NCI-H1694 treated with DMSO at 0.1 percent for 48 hours (cell line): ENCODE data around the gene RABL6.
"Not testable (repeated sequence)": the region's sequence is repeated elsewhere in the genome, so short reads cannot be mapped to it uniquely, and the experiment has no call there.

Experiments
- DNase-seq: peaks from one replicate; lab custom pipeline; 2025; lab: John Stamatoyannopoulos, UW

Gene RABL6

DNA sequence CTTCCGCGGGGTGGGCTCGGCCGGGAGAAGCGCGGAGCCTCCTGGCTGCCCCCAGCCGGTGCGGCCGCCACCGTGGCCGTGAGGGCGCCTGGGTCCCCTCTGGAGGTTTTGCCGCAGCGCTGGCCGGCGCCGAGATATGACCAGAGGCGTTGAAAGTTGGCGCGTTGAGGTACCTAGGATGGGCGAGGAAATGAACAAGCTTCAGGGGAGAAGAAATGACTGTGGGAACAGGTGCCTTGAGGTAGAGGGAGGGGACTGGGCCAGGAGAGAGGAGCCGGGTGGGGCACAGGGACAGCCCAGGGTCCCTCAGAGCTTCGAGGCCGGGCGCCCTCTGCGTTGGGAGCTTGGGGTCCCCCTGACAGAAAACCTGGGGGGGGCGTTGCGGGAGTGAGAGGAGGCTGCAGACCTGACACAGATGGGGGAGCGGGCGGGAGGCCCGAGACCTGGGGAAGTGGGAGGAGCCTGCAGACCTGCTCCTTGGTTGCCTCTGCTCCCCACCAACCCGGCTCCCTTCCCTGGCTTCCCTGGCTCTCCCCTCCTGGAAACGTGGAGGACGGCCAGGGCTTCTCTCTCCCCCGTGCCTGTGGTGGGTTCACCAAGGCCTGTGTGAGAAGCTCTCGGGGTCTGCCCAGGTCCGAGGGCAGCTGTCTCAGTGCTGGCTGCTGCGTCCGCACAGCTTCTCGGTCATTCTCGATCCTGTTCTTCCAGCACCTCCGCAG, 14.2 kb downstream of the RABL6 start:
- no peak for DNase-seq

DNA sequence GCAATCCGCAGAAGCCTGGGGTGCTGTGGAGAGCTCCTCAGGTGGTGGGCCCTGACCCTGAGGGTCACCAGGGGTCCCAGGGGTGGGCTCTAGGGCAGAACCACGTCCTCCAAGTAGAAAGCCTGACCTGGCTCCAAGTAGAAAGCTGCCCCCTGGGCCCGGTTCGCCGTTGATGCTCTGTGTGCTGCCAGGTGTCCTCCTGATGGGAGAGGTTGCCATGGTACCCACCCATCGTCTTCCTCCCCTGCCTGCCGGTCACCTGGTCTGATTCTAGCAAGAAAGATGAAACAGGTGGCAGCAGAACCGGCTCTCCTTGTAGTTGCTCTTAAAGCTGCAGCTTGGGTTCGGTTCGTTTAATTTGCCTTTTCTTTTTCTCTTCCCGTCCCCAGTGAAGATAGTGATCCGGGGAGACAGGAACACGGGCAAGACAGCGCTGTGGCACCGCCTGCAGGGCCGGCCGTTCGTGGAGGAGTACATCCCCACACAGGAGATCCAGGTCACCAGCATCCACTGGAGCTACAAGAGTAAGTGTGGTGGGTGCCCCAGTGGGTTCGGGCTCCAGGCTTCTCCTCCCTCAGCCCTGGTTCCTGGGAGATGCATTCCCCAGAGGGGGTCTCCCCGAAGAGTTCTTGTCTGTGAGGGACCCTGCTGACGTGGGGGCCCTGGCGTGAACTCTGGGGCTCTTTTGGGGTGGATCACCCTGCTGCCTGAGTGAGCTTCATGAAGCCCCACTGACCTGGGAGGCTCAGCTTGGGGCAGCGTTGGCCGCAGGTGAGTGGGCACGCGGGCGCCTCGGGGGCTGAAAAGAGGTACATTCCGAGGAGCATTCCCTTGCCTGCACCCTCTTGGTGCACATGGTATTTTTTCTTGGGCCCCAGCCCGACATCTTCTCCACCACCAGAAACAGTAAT, 15.6 kb downstream of the RABL6 start:
- DNase-seq, result no peak

DNA sequence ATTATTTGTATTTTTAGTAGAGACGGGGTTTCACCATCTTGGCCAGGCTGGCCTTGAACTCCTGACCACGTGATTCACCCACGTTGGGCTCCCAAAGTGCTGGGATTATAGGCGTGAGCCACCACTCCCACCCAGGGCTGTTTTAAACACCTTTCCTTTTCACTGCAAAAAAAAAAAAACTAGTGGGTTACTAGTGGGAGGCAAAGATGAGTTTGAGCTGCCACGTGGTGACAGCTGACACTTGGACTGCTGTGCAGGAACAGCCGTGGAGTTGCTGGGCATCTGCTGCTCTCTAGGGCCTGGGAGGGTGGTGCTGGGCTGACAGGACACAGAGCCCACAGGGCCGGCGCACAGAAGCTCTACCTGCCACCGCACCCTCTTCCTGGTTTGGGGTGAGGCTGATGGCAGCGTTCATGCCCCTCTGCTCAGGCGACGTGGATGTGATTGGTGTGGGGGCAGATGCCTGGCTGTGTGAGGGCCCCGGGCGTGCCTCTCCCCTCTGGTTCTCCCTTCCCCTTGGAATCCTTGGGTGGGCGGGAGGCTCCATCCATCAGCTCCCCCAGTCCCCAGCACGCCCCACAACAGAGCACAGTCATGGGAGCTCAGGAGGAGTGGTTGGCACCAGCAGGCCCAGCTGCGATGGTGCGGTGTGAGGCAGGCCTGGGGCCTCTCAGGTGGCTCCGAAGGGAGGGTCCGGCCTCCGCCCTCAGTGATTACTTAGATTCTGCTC, 16.9 kb downstream of the RABL6 start:
- no peak for DNase-seq

DNA sequence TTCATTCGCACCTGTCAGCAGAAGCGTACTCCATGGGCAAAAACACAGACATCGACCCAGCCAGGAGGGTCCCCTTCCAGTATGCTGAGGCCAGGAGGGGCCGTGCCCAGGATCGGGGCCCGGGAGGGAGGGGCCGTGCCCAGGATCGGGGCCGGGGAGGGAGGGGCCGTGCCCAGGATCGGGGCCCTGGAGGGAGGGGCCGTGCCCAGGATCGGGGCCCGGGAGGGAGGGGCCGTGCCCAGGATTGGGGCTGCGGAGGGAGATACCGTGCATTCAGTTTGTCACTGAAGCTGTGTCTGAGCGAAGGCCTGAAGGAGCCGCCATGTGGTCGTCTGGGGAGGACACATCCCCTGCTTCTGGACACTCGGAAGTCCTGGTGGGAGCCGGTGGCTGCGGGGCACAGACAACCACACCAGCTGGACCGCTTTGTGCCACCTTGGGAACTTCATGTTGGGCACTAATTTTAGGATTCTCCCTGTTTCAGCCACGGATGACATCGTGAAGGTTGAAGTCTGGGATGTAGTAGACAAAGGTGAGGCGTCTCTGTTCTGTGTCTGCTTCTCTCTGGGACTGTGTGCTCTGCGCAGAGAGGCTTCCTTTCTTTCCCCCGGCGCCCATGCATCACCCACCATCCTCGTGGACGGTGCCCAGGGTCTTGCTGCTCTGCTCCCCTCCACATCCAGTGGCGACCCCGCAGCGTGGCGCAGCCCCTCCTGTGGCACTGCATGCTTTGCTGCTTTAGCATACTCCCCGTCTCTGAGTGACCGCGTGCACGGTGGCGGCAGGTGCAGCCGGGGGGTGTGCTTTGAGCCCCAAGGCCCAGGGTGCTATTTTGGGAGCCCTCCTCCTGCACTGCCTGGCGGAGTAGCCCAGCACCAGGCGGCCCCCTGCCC, 17.8 kb downstream of the RABL6 start:
- no peak for DNase-seq

DNA sequence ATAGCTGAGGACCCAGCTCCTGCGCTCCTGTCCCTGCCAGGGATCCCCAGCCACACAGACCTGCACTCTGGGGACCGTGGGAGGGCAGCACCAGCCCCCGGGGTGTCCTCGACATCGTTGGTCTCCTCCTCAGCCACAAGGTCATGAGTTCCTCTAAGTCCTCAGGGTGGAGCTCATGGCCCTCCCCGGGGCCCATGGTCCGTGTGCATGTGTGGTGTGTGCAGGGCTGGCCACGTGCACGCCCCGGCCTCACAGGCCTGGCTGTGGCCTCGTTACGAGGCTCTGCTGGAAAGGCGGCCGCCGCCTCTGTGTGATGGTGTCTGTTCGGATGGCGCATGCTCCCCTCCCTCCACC, 18.4 kb downstream of the RABL6 start:
- no peak for DNase-seq

DNA sequence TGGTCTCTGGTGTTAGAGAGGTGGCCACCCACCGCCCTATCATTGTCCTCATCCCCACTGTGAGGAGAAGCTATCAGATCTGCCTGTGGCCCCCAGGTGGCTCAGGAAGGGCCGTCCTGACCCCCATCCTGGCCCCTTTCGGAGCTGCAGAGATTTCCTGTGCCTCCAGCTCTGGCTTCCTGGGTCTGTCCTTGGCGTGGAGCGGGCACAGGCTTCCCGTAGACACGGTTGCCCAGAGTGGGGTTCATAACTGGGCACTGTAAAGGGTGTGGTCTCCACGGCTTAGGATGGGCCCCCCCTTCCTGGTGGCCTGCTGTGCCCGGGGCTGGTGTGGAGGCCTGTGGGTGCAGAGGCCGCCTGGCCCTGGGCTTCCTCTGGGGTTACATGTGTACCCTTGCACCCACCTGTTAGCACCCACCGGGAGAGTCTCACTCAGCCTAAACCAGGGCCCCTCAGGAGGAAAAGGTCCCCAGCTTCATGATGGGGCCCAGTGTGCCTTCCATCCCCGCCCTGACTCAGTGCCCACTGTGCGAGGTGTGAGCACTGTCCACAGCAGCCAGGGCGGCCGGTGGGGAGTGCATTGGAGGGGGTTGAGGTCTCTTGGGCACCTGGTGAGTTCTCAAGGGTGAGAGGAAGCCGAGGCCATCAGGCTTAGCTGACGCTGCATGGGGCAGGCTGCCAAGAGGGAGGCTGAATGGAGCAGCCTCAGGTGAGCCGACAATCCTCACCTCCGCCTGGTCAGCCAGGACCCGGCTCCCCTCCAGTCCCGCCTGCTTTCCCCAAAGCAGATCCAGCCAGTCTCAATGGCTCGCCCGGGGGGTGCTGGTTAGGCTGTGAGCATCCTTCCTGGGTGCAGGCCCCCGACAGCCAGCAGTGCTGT, 19.2 kb downstream of the RABL6 start:
- no peak for DNase-seq

DNA sequence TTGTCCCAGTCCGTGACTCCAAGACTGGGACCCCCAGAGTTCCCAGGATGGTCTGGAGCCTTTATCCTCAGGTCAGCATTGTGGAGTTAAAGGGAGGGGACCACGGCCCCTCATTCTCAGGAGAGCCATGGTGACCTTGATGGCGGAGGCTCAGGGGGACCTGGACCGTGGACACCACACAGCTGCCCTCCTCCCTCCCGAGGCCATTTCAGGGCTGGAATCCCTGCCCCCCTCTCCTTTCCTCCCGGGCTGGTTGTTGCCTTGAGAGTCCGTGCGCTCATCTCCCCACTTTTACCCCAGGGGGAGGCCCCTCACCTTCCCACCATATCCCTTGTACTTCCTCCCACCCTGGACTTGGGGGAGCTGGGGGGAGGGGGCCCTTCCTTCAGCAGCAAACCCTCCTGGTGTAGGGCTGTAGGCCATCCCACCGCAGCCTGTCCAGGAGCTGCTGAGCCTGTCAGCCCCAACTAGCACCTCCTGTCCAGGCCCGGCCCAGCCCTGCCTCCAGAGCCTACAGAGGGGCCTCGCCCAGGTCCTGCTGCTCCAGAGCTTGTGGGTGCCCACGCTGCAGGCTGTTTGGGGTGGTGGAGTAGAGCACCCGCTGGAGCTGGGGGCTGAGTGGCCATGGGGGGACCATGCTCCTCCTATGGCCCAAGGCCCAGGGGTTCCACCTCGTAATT, 20.2 kb downstream of the RABL6 start:
- DNase-seq, result no peak

DNA sequence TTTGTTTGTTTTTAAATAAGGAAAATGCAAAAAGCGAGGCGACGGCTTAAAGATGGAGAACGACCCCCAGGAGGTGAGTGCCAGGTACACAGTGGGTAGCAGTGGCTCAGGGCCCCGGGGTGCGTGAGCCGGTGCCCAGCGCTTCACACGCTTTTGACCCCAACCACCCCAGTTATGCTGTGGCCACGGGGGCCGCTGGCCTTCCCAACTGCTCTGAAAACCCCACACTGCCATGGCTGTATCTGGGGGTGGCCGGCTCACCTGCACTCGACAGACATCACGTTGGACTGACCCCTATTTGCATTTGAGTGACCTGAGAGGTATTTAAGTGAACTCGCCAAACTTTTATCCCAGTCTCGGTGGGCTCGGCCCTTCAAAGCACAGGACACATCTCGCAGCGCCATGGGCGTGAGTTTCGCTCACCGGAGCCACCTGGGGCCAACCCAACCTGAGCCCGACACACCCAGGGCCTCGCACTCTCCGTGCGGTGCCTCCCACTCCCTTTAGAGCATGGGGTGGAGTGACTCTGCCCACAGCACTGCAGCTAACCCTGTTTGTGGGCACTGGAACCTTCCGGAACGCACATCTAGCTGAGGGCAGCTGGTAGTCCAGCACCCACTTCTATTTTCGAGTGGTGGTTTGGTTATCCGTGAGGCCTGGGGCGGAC, 20.9 kb downstream of the RABL6 start:
- DNase-seq, result no peak

DNA sequence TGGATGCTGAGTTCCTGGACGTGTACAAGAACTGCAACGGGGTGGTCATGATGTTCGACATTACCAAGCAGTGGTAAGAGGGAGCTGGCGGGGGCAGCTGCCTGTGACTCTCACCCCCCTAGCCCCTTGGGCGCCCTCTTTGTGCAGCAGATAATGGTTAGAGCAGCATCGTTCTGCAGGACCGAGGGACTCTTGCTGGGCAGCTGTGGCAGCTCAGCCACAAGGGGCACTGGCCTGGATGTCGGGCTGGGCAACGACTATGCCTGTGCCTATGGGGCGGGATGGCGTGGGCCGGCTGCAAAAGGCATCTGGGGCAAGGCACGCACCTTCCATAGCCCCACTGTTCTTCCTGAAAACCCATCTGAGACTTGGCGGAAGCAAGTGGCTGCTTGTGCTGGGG, 21.7 kb downstream of the RABL6 start:
- no peak for DNase-seq

DNA sequence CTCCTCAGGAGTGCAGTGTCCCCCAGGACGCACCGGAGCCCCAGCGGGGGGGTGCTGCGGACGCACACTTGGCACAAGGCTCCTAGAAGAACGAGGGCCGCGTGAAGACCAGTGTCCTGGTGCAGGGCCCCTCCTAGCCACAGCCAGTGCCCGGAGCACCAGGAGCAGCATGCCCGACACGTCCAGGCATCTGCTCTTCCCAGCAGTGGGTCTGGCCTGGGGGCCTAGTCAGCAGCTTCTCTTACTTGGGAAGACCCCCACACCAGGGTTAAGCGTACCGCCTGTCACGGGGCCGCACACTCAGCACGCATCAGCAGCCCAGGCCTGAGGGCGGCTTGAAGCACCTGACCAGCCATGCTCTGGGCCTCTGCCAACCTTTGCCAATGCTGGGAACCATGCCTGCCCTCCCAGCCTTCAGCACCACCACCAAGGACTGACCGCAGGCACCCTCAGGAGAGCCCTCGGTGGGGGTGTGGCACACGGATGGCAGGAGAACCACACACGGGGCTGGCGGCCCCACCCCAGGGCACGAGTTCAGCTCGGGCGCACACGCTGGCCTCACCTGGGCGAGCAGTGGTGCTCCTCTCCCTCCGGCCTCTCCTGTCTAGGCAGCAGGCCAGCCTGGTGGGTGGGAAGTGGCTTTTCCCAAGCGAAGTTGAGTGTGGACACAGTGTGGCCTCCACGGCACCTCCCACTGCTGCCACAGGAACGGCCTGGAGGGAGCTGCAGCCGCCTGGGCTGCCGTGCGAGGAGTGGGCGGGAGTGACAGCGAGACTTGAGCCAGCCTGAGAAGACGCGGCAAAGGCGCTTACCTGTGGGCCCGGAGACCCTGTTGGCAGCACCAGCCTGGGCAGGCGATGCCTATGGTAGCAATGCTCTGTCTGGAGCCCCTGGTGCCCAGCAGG, 22.5 kb downstream of the RABL6 start:
- no peak for DNase-seq

DNA sequence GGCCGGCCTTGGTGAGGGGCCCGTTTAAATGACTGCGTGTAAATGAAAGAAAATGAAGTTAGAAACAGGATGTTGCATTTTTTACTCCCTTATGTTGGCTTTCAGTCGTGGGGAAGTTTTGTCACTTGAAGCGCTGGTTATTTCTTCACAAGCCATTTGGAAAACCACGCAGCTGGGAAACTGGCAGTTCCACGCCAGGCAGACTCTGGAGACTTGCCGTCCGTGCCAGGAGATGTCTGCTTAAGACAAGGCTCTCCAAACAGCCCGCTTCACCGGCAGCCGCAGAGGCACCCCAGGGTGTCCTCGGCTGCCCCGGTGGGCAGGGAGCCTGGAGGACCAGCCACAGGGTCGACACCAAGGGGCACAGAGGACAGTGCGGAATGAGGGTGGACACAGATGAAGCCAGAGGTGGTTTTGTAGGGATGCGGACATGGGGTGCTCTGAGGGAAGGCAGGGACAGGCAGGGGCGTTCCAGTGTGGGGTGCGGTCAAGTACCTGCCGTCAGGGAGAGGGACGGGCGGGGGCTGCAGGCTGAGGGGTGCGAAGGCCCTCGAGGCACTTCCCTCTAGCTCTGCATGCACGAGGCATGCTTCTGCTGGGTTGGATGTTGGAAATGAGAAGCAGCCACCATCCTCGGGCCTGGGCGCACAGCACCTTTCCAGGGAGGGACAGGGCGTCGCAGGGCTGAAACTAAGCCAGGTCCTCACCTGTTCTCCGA, 23.4 kb downstream of the RABL6 start:
- no peak for DNase-seq

DNA sequence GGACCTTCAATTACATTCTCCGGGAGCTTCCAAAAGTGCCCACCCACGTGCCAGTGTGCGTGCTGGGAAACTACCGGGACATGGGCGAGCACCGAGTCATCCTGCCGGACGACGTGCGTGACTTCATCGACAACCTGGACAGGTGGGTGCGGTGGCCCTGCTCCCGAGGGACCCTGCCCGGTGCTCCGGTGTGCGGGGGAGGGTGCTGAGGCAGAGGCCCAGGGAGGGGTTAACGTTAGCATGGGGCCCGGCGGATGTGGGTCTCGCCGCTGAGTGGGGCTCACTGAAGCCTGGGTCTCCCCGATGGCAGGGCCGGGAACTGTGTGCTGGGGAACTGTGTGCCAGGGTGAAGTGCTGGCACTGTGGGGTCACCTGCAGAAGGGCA, 24.0 kb downstream of the RABL6 start:
- no peak for DNase-seq

DNA sequence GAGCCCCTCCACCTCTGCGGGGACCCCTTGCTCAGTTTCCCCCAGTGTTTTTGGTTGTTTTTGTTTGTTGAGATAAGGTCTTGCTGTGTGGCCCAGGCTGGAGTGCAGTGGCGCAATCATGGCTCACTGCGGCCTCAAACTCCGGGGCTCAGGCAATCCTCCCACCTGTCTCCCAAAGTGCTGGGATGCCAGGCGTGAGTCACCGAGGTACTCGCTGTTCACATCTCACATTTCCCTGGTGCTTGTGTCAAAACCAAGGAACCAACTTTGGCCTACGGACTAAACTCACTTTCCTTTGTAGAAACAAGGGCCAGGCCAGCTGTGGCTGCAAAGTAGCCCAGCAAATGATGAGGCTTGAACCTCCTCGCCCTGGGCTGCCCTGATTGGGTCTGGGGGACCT, 24.8 kb downstream of the RABL6 start:
- no peak for DNase-seq

DNA sequence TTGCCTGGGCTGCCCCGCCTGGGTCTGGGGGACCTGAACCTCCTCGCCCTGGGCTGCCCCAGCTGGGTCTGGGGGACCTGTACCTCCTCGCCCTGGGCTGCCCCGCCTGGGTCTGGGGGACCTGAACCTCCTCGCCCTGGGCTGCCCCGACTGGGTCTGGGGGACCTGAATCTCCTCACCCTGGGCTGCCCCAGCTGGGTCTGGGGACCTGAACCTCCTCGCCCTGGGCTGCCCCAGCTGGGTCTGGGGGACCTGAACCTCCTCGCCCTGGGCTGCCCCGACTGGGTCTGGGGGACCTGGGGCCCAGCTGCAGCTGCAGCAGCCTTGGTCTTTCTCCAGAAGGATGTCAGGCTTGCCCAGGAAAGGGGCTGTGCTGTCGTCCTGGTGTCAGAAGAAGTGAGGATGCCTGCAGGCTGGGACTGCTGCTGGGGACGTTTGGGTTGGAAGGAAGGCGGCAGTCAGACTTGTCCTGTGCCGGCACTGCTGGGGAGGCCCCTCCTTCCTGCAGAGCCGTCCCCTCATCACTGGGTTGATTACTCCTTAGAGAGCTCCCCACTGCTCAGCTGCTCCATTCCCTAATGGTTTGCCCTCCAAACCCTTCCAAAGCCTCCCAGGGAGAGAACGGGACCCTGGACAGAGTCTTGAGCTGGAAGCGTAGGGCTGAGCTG, 25.8 kb downstream of the RABL6 start:
- DNase-seq, result not testable (repeated sequence)

DNA sequence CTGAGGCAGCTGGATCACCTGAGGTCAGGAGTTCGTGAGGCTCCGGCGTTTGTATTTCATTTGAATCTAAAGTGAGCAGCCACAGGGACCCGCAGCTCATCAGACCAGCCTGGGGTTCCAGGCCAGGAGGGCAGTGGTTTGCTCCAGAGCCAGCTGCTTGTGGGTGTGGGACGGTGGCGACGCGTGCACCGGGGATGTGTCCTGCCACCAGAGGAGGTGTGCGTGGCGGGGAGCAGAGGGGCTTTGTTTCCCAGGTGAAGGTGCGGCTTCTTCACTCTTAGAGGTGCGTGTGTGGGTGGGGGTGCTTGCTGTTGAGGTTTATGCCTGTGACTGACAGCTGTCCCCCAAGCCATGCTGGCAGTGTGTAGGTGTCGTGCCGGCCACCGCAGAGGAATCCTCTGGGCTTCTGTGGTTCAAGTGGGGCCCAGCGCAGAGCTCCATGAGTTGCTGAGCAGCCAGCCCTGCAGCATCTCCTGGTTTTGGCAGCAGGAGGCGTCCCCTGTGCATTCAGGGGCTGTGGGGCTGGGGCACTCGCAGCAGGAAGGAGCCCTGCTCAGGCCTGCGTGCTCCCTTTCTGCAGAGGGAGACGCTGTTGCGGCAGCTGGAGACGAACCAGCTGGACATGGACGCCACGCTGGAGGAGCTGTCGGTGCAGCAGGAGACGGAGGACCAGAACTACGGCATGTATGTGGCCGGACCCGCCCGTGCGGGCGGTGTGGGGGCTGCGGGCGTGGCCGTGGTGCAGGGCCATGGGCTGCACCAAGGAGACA, 27.6 kb downstream of the RABL6 start:
- DNase-seq, result no peak
